HCT116 (cell line): ENCODE data around the gene CNN1. TPM values are rescaled to one million over a fixed set of nuclear protein-coding genes. Genes with fewer than 3 reads are reported as not detected.
A peak's percentile ranks its signal among the peaks of the same experiment; 100 is the strongest.

Source experiments
- ATAC-seq: fragments of 200-7000 bp; cut with Tn5 transposase; 2 replicates; pipeline ENCODE4 v1.9.1; 2020; ENCODE audit warnings: mild to moderate bottlenecking, moderate library complexity
- BruUV-seq: library from RNA; stranded (reverse); fragments of 400-500 nt; replicated peaks from 2 replicates; lab custom pipeline; 2021; lab: Mats Ljungman, UMichigan
- CTCF ChIA-PET: fragments of 300-600 bp; sonication (Branson Sonifier 250); formaldehyde crosslinking; loops from one replicate; lab custom pipeline; 2021; ENCODE audit warnings: antibody characterized with exemption; lab: Charles Lee
- POLR2A ChIA-PET: fragments of 300-600, 350-600 bp; sonication (Branson Sonifier 250); formaldehyde crosslinking; loops from one replicate; lab custom pipeline; 2021; ENCODE audit warnings: antibody characterized with exemption; lab: Charles Lee
- RAD21 ChIA-PET, 2 experiments: fragments of 300-600 bp; sonication (Branson Sonifier 250); formaldehyde crosslinking; loops; one replicate each; lab custom pipeline; 2023; ENCODE audit warnings: low total read pairs in 2 of 2; ENCODE audit not compliant: uncharacterized antibody in 2 of 2, unreplicated experiment in 2 of 2, low non-redundant PET in 1 of 2; lab: Charles Lee
- DNase-seq: peaks from one replicate; pipeline ENCODE4 v3.0.0-alpha.2; 2010; ENCODE audit warnings: low read depth, low spot score
- H2AFZ ChIP-seq: fragments of 200-600 bp; shearing (Covaris generic), sonication (generic); 2 replicates; pipeline ENCODE4 v1.6.1; 2017; ENCODE audit warnings: low read depth, mixed run types, mixed read lengths, antibody characterized with exemption, low read length; ENCODE audit not compliant: poor library complexity, severe bottlenecking
- H3K27ac ChIP-seq: 2 replicates; pipeline ENCODE4 v1.5.1; 2012; ENCODE audit warnings: low read depth, low read length
- H3K27me3 ChIP-seq: fragments of 200-600 bp; sonication (generic); 2 replicates; pipeline ENCODE4 v1.6.1; 2016; ENCODE audit warnings: mixed run types, low read length, mixed read lengths; ENCODE audit not compliant: insufficient read depth
- H3K36me3 ChIP-seq, 2 experiments: fragments of 200-500 bp in 1 of 2; fragments of 200-600 bp in 1 of 2; sonication (Bioruptor generic) in 1 of 2; sonication (generic) in 1 of 2; 2 replicates each; pipeline versions ENCODE4 v1.5.1 to v1.6.1; 2014 to 2016; ENCODE audit warnings: low read length in 2 of 2, inconsistent platforms in 1 of 2, mixed read lengths in 1 of 2, mixed run types in 1 of 2; ENCODE audit not compliant: insufficient read depth in 2 of 2, control insufficient read depth in 1 of 2
- H3K4me1 ChIP-seq, 2 experiments: fragments of 200-600 bp in 1 of 2; sonication (generic) in 1 of 2; 2 replicates each; pipeline versions ENCODE4 v1.5.1 to v1.6.1; 2012 to 2017; ENCODE audit warnings: low read length in 2 of 2, inconsistent platforms in 1 of 2, mild to moderate bottlenecking in 1 of 2, mixed read lengths in 1 of 2, mixed run types in 1 of 2, moderate library complexity in 1 of 2; ENCODE audit not compliant: insufficient read depth in 2 of 2, control insufficient read depth in 1 of 2
- H3K4me2 ChIP-seq: fragments of 200-600 bp; sonication (generic); 2 replicates; pipeline ENCODE4 v1.6.1; 2017; ENCODE audit warnings: mixed run types, low read length, mixed read lengths
- H3K4me3 ChIP-seq, 2 experiments: fragments of 200-600 bp in 1 of 2; sonication (generic) in 1 of 2; replicated peaks in 1 of 2; 2 replicates each; pipeline ENCODE4 v1.5.1; 2011 to 2016; ENCODE audit warnings: low read length in 2 of 2, control low read depth in 1 of 2, low read depth in 1 of 2, mild to moderate bottlenecking in 1 of 2, mixed read lengths in 1 of 2, mixed run types in 1 of 2
- H3K79me2 ChIP-seq: fragments of 200-600 bp; sonication (generic); 2 replicates; pipeline ENCODE4 v1.6.1; 2017; ENCODE audit warnings: mild to moderate bottlenecking, mixed run types, low read length, moderate library complexity, mixed read lengths; ENCODE audit not compliant: insufficient read depth
- H3K9ac ChIP-seq: fragments of 200-600 bp; sonication (generic); 2 replicates; pipeline ENCODE4 v1.6.1; 2016; ENCODE audit warnings: low read length, mixed read lengths
- H3K9me2 ChIP-seq: fragments of 200-600 bp; sonication (generic), shearing (Covaris generic); 2 replicates; pipeline ENCODE4 v1.6.1; 2017; ENCODE audit warnings: mixed run types, mild to moderate bottlenecking, moderate library complexity; ENCODE audit not compliant: insufficient read depth
- H3K9me3 ChIP-seq, 2 experiments: fragments of 200-500 bp in 1 of 2; fragments of 200-600 bp in 1 of 2; sonication (Bioruptor generic) in 1 of 2; sonication (generic) in 1 of 2; 2 replicates each; pipeline ENCODE4 v1.6.1; 2014 to 2017; ENCODE audit warnings: low read length in 2 of 2, mixed read lengths in 2 of 2, inconsistent platforms in 1 of 2, low read depth in 1 of 2, mild to moderate bottlenecking in 1 of 2, mixed run types in 1 of 2, moderate library complexity in 1 of 2; ENCODE audit not compliant: control insufficient read depth in 1 of 2, insufficient read depth in 1 of 2
- H4K20me1 ChIP-seq: fragments of 200-600 bp; sonication (generic), shearing (Covaris generic); 2 replicates; pipeline ENCODE4 v1.6.1; 2017; ENCODE audit warnings: mixed run types, mild to moderate bottlenecking, moderate library complexity; ENCODE audit not compliant: insufficient read depth
- CBX3 ChIP-seq: IDR thresholded peaks from 2 replicates; pipeline ENCODE4 v1.6.1; 2012; ENCODE audit warnings: low read depth
- EGR1 ChIP-seq: IDR thresholded peaks from 2 replicates; pipeline ENCODE4 v1.6.1; 2012; ENCODE audit warnings: low read depth
- ELF1 ChIP-seq: IDR thresholded peaks from 2 replicates; pipeline ENCODE4 v1.6.1; 2012; ENCODE audit warnings: low read depth, borderline replicate concordance
- JUND ChIP-seq: IDR thresholded peaks from 2 replicates; pipeline ENCODE4 v1.6.1; 2012
- TCF7L2 ChIP-seq: IDR thresholded peaks from 2 replicates; pipeline ENCODE4 v1.7.0; 2011; ENCODE audit warnings: borderline replicate concordance, inconsistent platforms; ENCODE audit not compliant: insufficient read depth, insufficient read length; ENCODE audit errors: extremely low read depth
- intact Hi-C: fragments of 100-400 bp; cut with micrococcal nuclease; formaldehyde crosslinking; loops from 2 replicates; pipeline ENCODE4 v1.10.0; 2022
- total RNA-seq: library from RNA; stranded (reverse); gene quantifications from one replicate; pipeline ENCODE4 v1.2.1, GENCODE V29; 2021; ENCODE audit not compliant: unreplicated experiment
- TF ChIP-seq, protein P1 (sequence below), 3 experiments: fragments of 200-600 bp in 1 of 3; sonication (generic) in 1 of 3; IDR thresholded peaks in 2 of 3; conservative IDR thresholded peaks in 1 of 3; 2 replicates each; pipeline ENCODE4 v1.5.1; 2012 to 2017; ENCODE audit warnings: low read depth in 2 of 3, low read length in 2 of 3, antibody characterized with exemption in 1 of 3, borderline replicate concordance in 1 of 3, control low read depth in 1 of 3, mild to moderate bottlenecking in 1 of 3, mixed read lengths in 1 of 3, mixed run types in 1 of 3, moderate library complexity in 1 of 3; ENCODE audit not compliant: insufficient read depth in 1 of 3
- TF ChIP-seq, protein P2 (sequence below): IDR thresholded peaks from 2 replicates; pipeline ENCODE4 v1.6.1; 2012; ENCODE audit warnings: low read depth

CNN1 gene
- total RNA-seq, 1 experiment from 2014 or later: 0.64 TPM

DNA sequence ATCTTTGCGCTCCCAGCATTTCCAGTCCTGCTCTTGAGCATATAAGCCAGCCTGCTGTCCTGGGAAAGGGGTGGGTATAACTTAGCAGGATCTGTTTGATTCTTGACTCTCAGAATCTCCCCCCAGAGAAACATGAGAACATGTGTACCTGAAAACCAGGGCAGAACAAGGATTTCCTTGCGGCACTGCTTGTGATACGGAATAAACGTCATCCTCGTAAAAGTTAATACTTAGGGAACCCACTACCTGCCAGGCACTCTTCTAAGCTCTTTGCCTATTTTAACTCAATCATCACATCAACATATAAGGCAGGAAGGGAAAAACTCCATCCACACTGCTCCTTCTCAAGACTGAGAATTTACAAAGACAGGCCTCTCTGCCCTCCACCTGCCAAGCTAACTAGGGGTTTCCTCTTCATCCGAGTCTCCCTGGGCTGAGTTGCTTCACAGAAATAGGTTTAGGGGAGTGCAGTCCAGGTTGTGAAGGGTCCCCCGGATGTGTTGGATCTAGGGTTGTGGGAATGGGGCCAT lies 34.1 kb upstream of the CNN1 start:
- ATAC-seq (no peak), DNase-seq (no peak)
- TF ChIP-seq ELF1 (no peak), JUND (no peak), EGR1 (no peak), CBX3 (no peak), TCF7L2 (no peak)
- TF ChIP-seq, protein P1, sequence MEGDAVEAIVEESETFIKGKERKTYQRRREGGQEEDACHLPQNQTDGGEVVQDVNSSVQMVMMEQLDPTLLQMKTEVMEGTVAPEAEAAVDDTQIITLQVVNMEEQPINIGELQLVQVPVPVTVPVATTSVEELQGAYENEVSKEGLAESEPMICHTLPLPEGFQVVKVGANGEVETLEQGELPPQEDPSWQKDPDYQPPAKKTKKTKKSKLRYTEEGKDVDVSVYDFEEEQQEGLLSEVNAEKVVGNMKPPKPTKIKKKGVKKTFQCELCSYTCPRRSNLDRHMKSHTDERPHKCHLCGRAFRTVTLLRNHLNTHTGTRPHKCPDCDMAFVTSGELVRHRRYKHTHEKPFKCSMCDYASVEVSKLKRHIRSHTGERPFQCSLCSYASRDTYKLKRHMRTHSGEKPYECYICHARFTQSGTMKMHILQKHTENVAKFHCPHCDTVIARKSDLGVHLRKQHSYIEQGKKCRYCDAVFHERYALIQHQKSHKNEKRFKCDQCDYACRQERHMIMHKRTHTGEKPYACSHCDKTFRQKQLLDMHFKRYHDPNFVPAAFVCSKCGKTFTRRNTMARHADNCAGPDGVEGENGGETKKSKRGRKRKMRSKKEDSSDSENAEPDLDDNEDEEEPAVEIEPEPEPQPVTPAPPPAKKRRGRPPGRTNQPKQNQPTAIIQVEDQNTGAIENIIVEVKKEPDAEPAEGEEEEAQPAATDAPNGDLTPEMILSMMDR (IDR thresholded peaks at IDR 0.05 in 2 of 3, conservative IDR thresholded peaks at IDR 0.05 in 1 of 3; ENCODE audit: borderline replicate concordance in 1 of 3, insufficient read depth in 1 of 3, low read depth in 2 of 3, low read length in 2 of 3): no peak
- TF ChIP-seq, protein P2, sequence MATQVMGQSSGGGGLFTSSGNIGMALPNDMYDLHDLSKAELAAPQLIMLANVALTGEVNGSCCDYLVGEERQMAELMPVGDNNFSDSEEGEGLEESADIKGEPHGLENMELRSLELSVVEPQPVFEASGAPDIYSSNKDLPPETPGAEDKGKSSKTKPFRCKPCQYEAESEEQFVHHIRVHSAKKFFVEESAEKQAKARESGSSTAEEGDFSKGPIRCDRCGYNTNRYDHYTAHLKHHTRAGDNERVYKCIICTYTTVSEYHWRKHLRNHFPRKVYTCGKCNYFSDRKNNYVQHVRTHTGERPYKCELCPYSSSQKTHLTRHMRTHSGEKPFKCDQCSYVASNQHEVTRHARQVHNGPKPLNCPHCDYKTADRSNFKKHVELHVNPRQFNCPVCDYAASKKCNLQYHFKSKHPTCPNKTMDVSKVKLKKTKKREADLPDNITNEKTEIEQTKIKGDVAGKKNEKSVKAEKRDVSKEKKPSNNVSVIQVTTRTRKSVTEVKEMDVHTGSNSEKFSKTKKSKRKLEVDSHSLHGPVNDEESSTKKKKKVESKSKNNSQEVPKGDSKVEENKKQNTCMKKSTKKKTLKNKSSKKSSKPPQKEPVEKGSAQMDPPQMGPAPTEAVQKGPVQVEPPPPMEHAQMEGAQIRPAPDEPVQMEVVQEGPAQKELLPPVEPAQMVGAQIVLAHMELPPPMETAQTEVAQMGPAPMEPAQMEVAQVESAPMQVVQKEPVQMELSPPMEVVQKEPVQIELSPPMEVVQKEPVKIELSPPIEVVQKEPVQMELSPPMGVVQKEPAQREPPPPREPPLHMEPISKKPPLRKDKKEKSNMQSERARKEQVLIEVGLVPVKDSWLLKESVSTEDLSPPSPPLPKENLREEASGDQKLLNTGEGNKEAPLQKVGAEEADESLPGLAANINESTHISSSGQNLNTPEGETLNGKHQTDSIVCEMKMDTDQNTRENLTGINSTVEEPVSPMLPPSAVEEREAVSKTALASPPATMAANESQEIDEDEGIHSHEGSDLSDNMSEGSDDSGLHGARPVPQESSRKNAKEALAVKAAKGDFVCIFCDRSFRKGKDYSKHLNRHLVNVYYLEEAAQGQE: no peak
- ChIA-PET RAD21 (no interaction called here), CTCF (no interaction called here), POLR2A (no interaction called here)
- Histone ChIP-seq H3K36me3 (no peaks in the 10 kb centered on the region), H4K20me1 (no peaks in the 10 kb centered on the region), H3K4me1 (peaks cover 0 to 13% of the 10 kb centered on the region in 2 experiments; a peak in 2 of 4 replicates), H3K9me2 (no peaks in the 10 kb centered on the region), H3K4me2 (peak overlapping the region; percentile 94), H3K4me3 (peak overlapping the region; percentile 65 to 80), H3K27ac (peak overlapping the region; percentile 43), H3K9ac (peak overlapping the region; percentile 87), H3K79me2 (peaks cover 6% of the 10 kb centered on the region; the same call in 1 of the 2 replicates), H3K9me3 (no peaks in the 10 kb centered on the region), H2AFZ (no peak overlapping the region), H3K27me3 (no peaks in the 10 kb centered on the region)
- intact Hi-C loops: loop anchor here (2.0 kb wide), 1 partner anchor 24 kb away; the partner anchor contains the start of gene ECSIT
- BruUV-seq: no TSS peak
